ENCODE data around the gene ARHGEF17. TPM values are rescaled to one million over a fixed set of nuclear protein-coding genes. Genes with fewer than 3 reads are reported as not detected.
A peak's percentile ranks its signal among the peaks of the same experiment; 100 is the strongest.

ARHGEF17 gene
- total RNA-seq, 1 donor from 2014 or later = 19.9 TPM

- Histone ChIP-seq H3K4me1 (peaks cover 1% of the 10 kb centered on the region), H4K20me1 (ENCODE audit: low read depth) (peaks cover 23% of the 10 kb centered on the region), H3K9me3 (ENCODE audit: low read depth) (no peaks in the 10 kb centered on the region), H3F3A (ENCODE audit: low read depth) (peaks cover 1% of the 10 kb centered on the region), H3K27me3 (no peaks in the 10 kb centered on the region), H3K27ac (no peak overlapping the region), H2AFZ (replicated peaks) (no peak overlapping the region), H3K79me2 (ENCODE audit: low read depth) (no peaks in the 10 kb centered on the region), H3K9ac (no peak overlapping the region), H3K4me2 (no peak overlapping the region), H3K36me3 (no peaks in the 10 kb centered on the region), H3K4me3 (no peak overlapping the region)
- H3K27ac Mint-ChIP-seq = no peak overlapping the region
- H3K36me3 Mint-ChIP-seq = peaks cover 18% of the 10 kb centered on the region
- DNase-seq (ENCODE audit: low spot score) = no peak
- H3K4me3 Mint-ChIP-seq = no peak overlapping the region
- no peak for TF ChIP-seq EZH2phosphoT487 (IDR thresholded peaks at IDR 0.05)
- peaks cover 3% of the 10 kb centered on the region for H3K4me1 Mint-ChIP-seq
- H3K9me3 Mint-ChIP-seq = no peaks in the 10 kb centered on the region
- peaks cover 7% of the 10 kb centered on the region for H3K27me3 Mint-ChIP-seq (ENCODE audit: insufficient read depth, low read depth)
Observed at GRCh38 chr11:73366953-73367352, 58.9 kb downstream of the ARHGEF17 start.

DNA sequence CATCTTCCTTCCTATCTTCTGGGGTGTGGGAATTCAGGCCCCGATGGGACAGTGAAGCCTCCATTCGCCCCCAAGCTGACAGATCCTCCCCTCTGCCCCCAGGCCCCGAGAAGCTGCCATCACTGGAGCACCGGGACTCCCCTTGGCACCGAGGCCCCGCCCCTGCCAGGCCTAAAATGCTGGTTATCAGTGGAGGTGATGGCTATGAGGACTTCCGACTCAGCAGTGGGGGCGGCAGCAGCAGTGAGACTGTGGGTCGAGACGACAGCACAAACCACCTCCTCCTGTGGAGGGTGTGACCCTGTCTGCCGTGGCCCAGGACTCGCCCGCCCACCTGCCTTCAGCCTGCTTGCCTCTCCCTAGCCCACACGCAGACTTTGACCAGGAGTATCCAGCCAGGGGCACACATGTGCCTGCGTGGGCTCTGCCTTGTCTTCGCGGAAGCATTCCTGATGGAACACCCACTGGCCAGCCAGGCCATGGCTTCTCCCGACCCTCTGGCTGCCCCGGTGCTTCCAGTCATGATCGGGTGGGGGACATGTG lies 59.5 kb downstream of the ARHGEF17 start:
- TF ChIP-seq EZH2phosphoT487 (IDR thresholded peaks at IDR 0.05) (no peak), EZH2 (IDR thresholded peaks at IDR 0.05) (no peak)
- TF ChIP-seq, protein P1, sequence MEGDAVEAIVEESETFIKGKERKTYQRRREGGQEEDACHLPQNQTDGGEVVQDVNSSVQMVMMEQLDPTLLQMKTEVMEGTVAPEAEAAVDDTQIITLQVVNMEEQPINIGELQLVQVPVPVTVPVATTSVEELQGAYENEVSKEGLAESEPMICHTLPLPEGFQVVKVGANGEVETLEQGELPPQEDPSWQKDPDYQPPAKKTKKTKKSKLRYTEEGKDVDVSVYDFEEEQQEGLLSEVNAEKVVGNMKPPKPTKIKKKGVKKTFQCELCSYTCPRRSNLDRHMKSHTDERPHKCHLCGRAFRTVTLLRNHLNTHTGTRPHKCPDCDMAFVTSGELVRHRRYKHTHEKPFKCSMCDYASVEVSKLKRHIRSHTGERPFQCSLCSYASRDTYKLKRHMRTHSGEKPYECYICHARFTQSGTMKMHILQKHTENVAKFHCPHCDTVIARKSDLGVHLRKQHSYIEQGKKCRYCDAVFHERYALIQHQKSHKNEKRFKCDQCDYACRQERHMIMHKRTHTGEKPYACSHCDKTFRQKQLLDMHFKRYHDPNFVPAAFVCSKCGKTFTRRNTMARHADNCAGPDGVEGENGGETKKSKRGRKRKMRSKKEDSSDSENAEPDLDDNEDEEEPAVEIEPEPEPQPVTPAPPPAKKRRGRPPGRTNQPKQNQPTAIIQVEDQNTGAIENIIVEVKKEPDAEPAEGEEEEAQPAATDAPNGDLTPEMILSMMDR (IDR thresholded peaks at IDR 0.05) = no peak
- Histone ChIP-seq H3K4me1 (no peaks in the 10 kb centered on the region), H4K20me1 (ENCODE audit: low read depth) (peaks cover 17% of the 10 kb centered on the region), H3K9ac (no peak overlapping the region), H3K4me3 (no peak overlapping the region), H3F3A (ENCODE audit: low read depth) (no peaks in the 10 kb centered on the region), H2AFZ (replicated peaks) (no peak overlapping the region), H3K27ac (no peak overlapping the region), H3K27me3 (no peaks in the 10 kb centered on the region), H3K4me2 (no peak overlapping the region), H3K9me3 (ENCODE audit: low read depth) (no peaks in the 10 kb centered on the region), H3K36me3 (no peaks in the 10 kb centered on the region), H3K79me2 (ENCODE audit: low read depth) (no peaks in the 10 kb centered on the region)
- Mint-ChIP-seq H3K27me3 (ENCODE audit: insufficient read depth, low read depth) (peaks cover 7% of the 10 kb centered on the region), H3K4me1 (peaks cover 3% of the 10 kb centered on the region), H3K4me3 (no peak overlapping the region), H3K36me3 (peaks cover 17% of the 10 kb centered on the region), H3K27ac (no peak overlapping the region), H3K9me3 (no peaks in the 10 kb centered on the region)
- no peak for DNase-seq (ENCODE audit: low spot score)

DNA sequence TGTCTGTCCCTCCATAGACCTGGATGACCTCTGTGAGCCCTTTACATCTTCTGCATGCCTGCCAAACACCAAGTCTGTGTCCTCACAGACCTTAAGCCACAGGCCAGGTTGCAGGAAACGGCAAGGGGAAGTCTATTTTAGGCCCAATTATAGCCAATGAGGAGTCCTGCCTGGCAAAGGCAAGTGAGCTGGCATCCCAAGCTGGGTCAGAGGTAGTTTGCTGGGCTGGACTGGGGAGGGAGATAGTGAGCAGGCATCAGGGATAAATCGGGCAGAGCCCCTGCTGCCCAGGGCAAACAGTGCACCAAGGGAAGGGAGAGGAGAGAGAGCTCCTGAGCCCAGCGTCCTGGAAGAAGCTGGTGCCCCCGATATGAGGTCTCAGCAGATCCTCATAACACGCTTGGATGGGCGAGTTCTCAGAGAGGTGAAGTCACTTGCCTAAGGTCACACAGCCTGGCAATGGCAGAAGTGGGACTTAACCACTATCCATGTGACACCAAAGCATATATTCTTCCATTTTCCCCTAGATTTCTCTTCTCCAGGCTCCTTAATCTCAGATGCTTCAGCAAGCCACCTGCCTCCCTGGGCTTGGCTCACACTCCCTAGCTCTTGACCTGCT lies 64.4 kb downstream of the ARHGEF17 start:
- Histone ChIP-seq H3K4me3 (no peak overlapping the region), H3K4me1 (peaks cover 7% of the 10 kb centered on the region), H3K36me3 (no peaks in the 10 kb centered on the region), H3K9me3 (ENCODE audit: low read depth) (no peaks in the 10 kb centered on the region), H3F3A (ENCODE audit: low read depth) (no peaks in the 10 kb centered on the region), H3K27me3 (peaks cover 5% of the 10 kb centered on the region), H3K4me2 (no peak overlapping the region), H2AFZ (replicated peaks) (no peak overlapping the region), H4K20me1 (ENCODE audit: low read depth) (peaks cover 7% of the 10 kb centered on the region), H3K79me2 (ENCODE audit: low read depth) (peaks cover 10% of the 10 kb centered on the region), H3K27ac (no peak overlapping the region), H3K9ac (no peak overlapping the region)
- peaks cover 14% of the 10 kb centered on the region for H3K4me1 Mint-ChIP-seq
- H3K27ac Mint-ChIP-seq = peak overlapping the region; percentile 32
- H3K4me3 Mint-ChIP-seq = no peak overlapping the region
- TF ChIP-seq, protein P1 (IDR thresholded peaks at IDR 0.05) = peak; percentile 40
- no peak for TF ChIP-seq EZH2phosphoT487 (IDR thresholded peaks at IDR 0.05)
- H3K36me3 Mint-ChIP-seq = no peaks in the 10 kb centered on the region
- no peaks in the 10 kb centered on the region for H3K9me3 Mint-ChIP-seq
- peak; percentile 50 for DNase-seq (ENCODE audit: low spot score)
- H3K27me3 Mint-ChIP-seq (ENCODE audit: insufficient read depth, low read depth) = peaks cover 11% of the 10 kb centered on the region

GRCh38 chr11:73374151-73374550 lies 66.1 kb downstream of the ARHGEF17 start:
- Mint-ChIP-seq H3K4me3 (no peak overlapping the region), H3K9me3 (no peaks in the 10 kb centered on the region)
- H3K27ac ChIP-seq = no peak overlapping the region

More at GRCh38 chr11:73374151-73374550, 66.1 kb downstream of the ARHGEF17 start:
- Mint-ChIP-seq H3K4me1 (peaks cover 25% of the 10 kb centered on the region), H3K27me3 (ENCODE audit: insufficient read depth, low read depth) (peaks cover 13% of the 10 kb centered on the region), H3K27ac (no peak overlapping the region), H3K36me3 (no peaks in the 10 kb centered on the region)
- Histone ChIP-seq H3K4me1 (peaks cover 12% of the 10 kb centered on the region), H3K36me3 (no peaks in the 10 kb centered on the region), H3K4me2 (no peak overlapping the region), H3K9ac (no peak overlapping the region), H3F3A (ENCODE audit: low read depth) (no peaks in the 10 kb centered on the region), H3K9me3 (ENCODE audit: low read depth) (no peaks in the 10 kb centered on the region), H4K20me1 (ENCODE audit: low read depth) (peaks cover 21% of the 10 kb centered on the region), H3K27me3 (peaks cover 5% of the 10 kb centered on the region), H2AFZ (replicated peaks) (no peak overlapping the region), H3K79me2 (ENCODE audit: low read depth) (peaks cover 27% of the 10 kb centered on the region), H3K4me3 (no peak overlapping the region)
- no peak for DNase-seq (ENCODE audit: low spot score)
- TF ChIP-seq, protein P1 (IDR thresholded peaks at IDR 0.05) = no peak
- no peak for TF ChIP-seq EZH2 (IDR thresholded peaks at IDR 0.05)
- no peak for TF ChIP-seq EZH2phosphoT487 (IDR thresholded peaks at IDR 0.05)

Measured in neural progenitor cell (in vitro differentiated cells).